ENCODE results near the gene CCDC33. TPM values are rescaled to one million over a fixed set of nuclear protein-coding genes. Genes with fewer than 3 reads are reported as not detected.

CCDC33 gene
- total and polyA plus RNA-seq, 3 experiments from 2014 or later, result not detected

DNA sequence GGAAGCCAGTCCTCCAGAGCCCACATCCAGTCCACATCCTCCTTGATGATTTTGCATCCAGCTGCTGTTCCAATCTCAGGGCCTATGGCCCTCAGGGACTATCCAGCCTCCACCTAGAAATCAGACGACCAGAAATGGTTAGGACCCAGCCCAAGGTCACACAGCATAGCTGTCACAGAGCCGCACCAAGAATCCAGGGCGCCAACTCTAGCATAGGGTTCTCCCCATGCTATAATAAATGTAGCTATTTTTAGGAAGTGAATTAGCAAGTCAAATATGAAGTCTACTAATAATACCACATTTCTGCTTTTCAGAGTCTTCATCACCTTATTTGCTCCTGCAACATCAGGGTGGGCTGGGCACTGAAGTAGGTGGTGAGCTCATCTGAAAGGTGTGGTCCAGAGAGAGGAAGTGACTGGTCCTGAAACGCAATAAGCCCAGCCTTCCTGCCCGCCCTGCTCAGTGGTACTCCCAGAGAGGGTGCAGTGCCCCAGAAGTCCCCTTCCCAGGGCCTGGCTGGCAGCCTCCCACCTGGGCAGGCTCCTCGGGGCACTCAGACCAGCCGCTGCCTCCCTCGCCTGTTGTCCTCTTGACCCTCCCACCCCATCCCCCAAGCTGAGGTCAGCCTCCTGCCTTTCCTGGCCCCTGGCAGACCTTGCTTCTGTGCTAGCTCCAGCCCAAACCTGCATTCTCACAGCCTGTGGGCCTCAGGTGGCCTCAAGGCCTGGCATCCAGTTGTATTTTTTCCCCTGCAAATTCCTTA lies 148.9 kb downstream of the CCDC33 start:
- CTCF ChIA-PET, result interaction anchor here (1.5 to 6.1 kb wide), 9 partner anchors 9 to 69 kb away, joined by 3 to 163 read pairs (median 11); partner anchors contain the start of gene SEMA7A
- no peaks in the 10 kb centered on the region for H3K36me3 ChIP-seq (ENCODE audit: insufficient read depth, low read length)
- Mint-ChIP-seq H3K27ac (peak overlapping the region; percentile 92 to 98 (median 95)), H3K36me3 (no peaks in the 10 kb centered on the region), H3K27me3 (peaks cover 0 to 3% of the 10 kb centered on the region in 2 donors), H3K4me3 (peak overlapping the region in 6 of 7 donors; percentile 5 to 73 (median 48)), H3K9me3 (no peaks in the 10 kb centered on the region), H3K4me1 (peaks cover 23 to 37% (median 26%) of the 10 kb centered on the region in 3 donors)
- H3K27ac ChIP-seq (ENCODE audit: low read depth, low read length), result peak overlapping the region; percentile 32
- H3K4me3 ChIP-seq (ENCODE audit: low read length), result no peak overlapping the region
- H3K9me3 ChIP-seq (ENCODE audit: low read length), result no peaks in the 10 kb centered on the region
- POLR2A ChIA-PET, result interaction anchor here (0.6 to 1.7 kb wide), 9 partner anchors 15 to 337 kb away, joined by 3 to 9 read pairs (median 3); no protein-coding TSS in a partner anchor
- H3K27me3 ChIP-seq (ENCODE audit: insufficient read depth, low read length, poor library complexity, severe bottlenecking), result no peaks in the 10 kb centered on the region
- peak in 4 of 5 donors; percentile 31 to 80 (median 40) for DNase-seq
- peaks cover 36% of the 10 kb centered on the region for H3K4me1 ChIP-seq (ENCODE audit: insufficient read depth, low read length)

DNA sequence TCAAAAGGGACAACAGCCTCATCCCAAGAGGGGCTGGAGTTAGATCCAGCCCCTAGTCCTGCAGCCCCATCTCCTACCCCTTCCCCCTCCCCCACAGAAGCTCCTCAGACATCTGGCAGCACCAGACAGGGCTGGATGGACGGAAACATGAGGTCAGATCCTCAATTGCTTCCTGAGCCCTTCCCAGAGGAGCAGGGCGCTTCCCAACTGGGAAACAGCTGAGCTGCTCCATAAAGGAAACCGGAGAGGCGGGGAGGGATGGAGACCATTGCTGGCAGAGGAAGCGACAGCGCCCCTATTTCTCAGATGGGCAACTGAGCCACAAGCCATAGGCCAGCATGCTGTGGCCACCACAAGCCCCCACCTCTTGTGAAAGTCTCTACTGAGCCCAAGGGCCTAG lies 149.6 kb downstream of the CCDC33 start:
- Mint-ChIP-seq H3K4me3 (peak overlapping the region in 1 of 7 donors; percentile 19), H3K9me3 (no peaks in the 10 kb centered on the region), H3K36me3 (no peaks in the 10 kb centered on the region), H3K27ac (peak overlapping the region in 6 of 8 donors; percentile 43 to 96 (median 92)), H3K4me1 (peaks cover 27 to 40% (median 29%) of the 10 kb centered on the region in 3 donors), H3K27me3 (peaks cover 0 to 3% of the 10 kb centered on the region in 2 donors)
- no peak overlapping the region for H3K4me3 ChIP-seq (ENCODE audit: low read length)
- peaks cover 38% of the 10 kb centered on the region for H3K4me1 ChIP-seq (ENCODE audit: insufficient read depth, low read length)
- H3K9me3 ChIP-seq (ENCODE audit: low read length), result no peaks in the 10 kb centered on the region
- no peaks in the 10 kb centered on the region for H3K36me3 ChIP-seq (ENCODE audit: insufficient read depth, low read length)
- CTCF ChIA-PET, result interaction anchor here (1.5 to 6.1 kb wide), 8 partner anchors 10 to 56 kb away, joined by 3 to 163 read pairs (median 12); partner anchors contain the start of gene SEMA7A
- DNase-seq, result no peak
- POLR2A ChIA-PET, result interaction anchor here (0.6 to 1.7 kb wide), 3 partner anchors 14 to 155 kb away, joined by 3 to 9 read pairs (median 4); no protein-coding TSS in a partner anchor
- H3K27ac ChIP-seq (ENCODE audit: low read depth, low read length), result peak overlapping the region; percentile 32
- H3K27me3 ChIP-seq (ENCODE audit: insufficient read depth, low read length, poor library complexity, severe bottlenecking), result no peaks in the 10 kb centered on the region

Other genes with a start within 250 kb of the CCDC33 start
- gene STOML1, start 244.0 kb upstream of the CCDC33 start, total RNA-seq, result 10 to 100 TPM; 13.2 to 13.3 TPM
- gene STOML1, start 244.0 kb upstream of the CCDC33 start, polyA plus RNA-seq, result 8.6 TPM
- gene PML, start 241.6 kb upstream of the CCDC33 start, total RNA-seq, result 10 to 100 TPM; 35.5 to 37.4 TPM
- 32.3 TPM for gene PML, start 241.6 kb upstream of the CCDC33 start, polyA plus RNA-seq
- gene GOLGA6A, start 153.8 kb upstream of the CCDC33 start, total RNA-seq, result under 1 TPM in 1 of 2 experiments, not detected in 1; 0.07 TPM
- gene GOLGA6A, start 153.8 kb upstream of the CCDC33 start, polyA plus RNA-seq, result not detected
- not detected for gene ISLR2, start 105.7 kb upstream of the CCDC33 start, total RNA-seq
- not detected for gene ISLR2, start 105.7 kb upstream of the CCDC33 start, polyA plus RNA-seq
- not detected for gene ISLR, start 62.6 kb upstream of the CCDC33 start, total RNA-seq
- not detected for gene ISLR, start 62.6 kb upstream of the CCDC33 start, polyA plus RNA-seq
- not detected for gene STRA6, start 33.5 kb upstream of the CCDC33 start, total RNA-seq
- gene STRA6, start 33.5 kb upstream of the CCDC33 start, polyA plus RNA-seq, result not detected
- not detected for gene CYP11A1, start 131.3 kb downstream of the CCDC33 start, total RNA-seq
- not detected for gene CYP11A1, start 131.3 kb downstream of the CCDC33 start, polyA plus RNA-seq
- 10 to 100 TPM; 71.2 to 72.5 TPM for gene SEMA7A, start 197.6 kb downstream of the CCDC33 start, total RNA-seq
- 1.9 TPM for gene SEMA7A, start 197.6 kb downstream of the CCDC33 start, polyA plus RNA-seq
- gene UBL7, start 224.8 kb downstream of the CCDC33 start, total RNA-seq, result 10 to 100 TPM; 64.9 to 67.7 TPM
- gene UBL7, start 224.8 kb downstream of the CCDC33 start, polyA plus RNA-seq, result 101 TPM

All from CD8-positive, alpha-beta memory T cell (primary cell).